GM19099 (cell line): Measurements from ENCODE around the gene IFI27.
A peak's percentile ranks its signal among the peaks of the same experiment; 100 is the strongest.

Source experiments
- POLR2A ChIP-seq: IDR thresholded peaks from 3 replicates; pipeline ENCODE4 v1.6.1; 2011; ENCODE audit warnings: low read depth; ENCODE audit not compliant: insufficient read length; ENCODE audit errors: extremely low read depth

The IFI27 gene

GRCh38 chr14:94127330-94127729, 16.8 kb downstream of the IFI27 start:
- TF ChIP-seq POLR2A = no peak

GRCh38 chr14:94128216-94128839, 17.8 kb downstream of the IFI27 start:
- no peak for TF ChIP-seq POLR2A

- TF ChIP-seq POLR2A = peak; percentile 75
These were observed 18.7 kb downstream of the IFI27 start, which contains the start of gene IFI27L2 for GRCh38 chr14:94129111-94129757. TSS of gene IFI27L2 (minus strand) at chr14:94129604. CDS start at chr14:94129564, 40 bp downstream.

- no peak for TF ChIP-seq POLR2A
These were observed 19.4 kb downstream of the IFI27 start for GRCh38 chr14:94129758-94130414.

- TF ChIP-seq POLR2A = no peak
These were observed 21.9 kb downstream of the IFI27 start for GRCh38 chr14:94132285-94132887.

- TF ChIP-seq POLR2A = no peak
These were observed 24.9 kb downstream of the IFI27 start for GRCh38 chr14:94135476-94135875.

DNA sequence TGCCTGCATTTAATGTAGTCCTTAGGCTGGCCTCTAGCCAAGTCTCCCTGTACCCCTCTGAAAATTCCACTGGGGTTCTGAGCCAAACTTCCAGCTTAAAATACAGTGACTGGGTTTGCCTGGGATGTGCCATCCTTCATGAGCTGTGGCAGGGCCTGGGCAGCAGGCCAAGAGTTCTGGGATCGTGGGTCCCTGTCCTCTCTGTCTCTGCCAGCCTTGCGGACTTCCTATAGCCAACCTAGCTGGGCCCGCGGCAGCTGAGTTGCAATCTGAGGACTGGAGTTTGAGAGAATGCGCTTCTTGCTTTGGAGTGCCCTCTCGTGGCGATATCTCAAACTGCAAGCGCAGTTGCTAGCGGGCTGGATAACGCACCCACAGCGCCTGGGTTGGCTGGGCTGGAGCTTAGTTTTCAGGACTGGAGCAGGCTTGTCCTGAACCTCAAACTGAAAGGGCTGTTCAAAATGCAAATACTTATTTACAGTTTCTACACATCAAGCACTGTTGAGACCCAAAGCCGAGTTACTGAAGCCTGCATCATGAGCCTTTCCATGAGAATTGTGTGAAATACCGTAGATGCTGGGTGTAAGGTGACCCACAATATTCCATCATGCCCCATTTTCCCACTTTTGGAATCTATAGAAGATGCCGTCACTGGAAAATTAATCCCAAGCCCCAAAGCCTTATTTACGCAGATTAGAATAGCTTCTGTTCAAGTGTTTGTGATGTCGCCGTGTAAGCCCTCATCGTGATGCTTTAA, 26.2 kb downstream of the IFI27 start:
- no peak for TF ChIP-seq POLR2A

- TF ChIP-seq POLR2A = no peak
These were observed 27.7 kb downstream of the IFI27 start for GRCh38 chr14:94138251-94138650.

- TF ChIP-seq POLR2A = no peak
These were observed 28.5 kb downstream of the IFI27 start for GRCh38 chr14:94139006-94139405.

- TF ChIP-seq POLR2A = no peak
These were observed 28.9 kb downstream of the IFI27 start for GRCh38 chr14:94139421-94139820.

GRCh38 chr14:94142247-94142646, 31.7 kb downstream of the IFI27 start:
- no peak for TF ChIP-seq POLR2A

- no peak for TF ChIP-seq POLR2A
These were observed 32.3 kb downstream of the IFI27 start for GRCh38 chr14:94142836-94143235.

GRCh38 chr14:94143239-94143638, 32.7 kb downstream of the IFI27 start:
- TF ChIP-seq POLR2A = no peak

GRCh38 chr14:94143711-94144110, 33.2 kb downstream of the IFI27 start:
- no peak for TF ChIP-seq POLR2A

- TF ChIP-seq POLR2A = no peak
These were observed 34.2 kb downstream of the IFI27 start for GRCh38 chr14:94144765-94145164.
